Ovary (tissue), 3 donors: ENCODE results near the gene IGLL1.

Experiments used
- EP300 ChIP-seq: sonication (generic); formaldehyde crosslinking; IDR thresholded peaks from one replicate; pipeline ENCODE4 v1.6.1; 2017; ENCODE audit warnings: antibody characterized with exemption
- TF ChIP-seq, protein P1 (sequence below), 3 donors: fragments of 450-650 bp in 2 of 3; fragments of 200-600 bp in 1 of 3; IDR thresholded peaks; one replicate each; pipeline versions ENCODE4 v1.5.1 to v1.8.0; 2016 to 2022; ENCODE audit warnings: antibody characterized with exemption in 3 of 3, mild to moderate bottlenecking in 1 of 3
- donor health status: DM: no; HTN: no; CAD: no.

DNA sequence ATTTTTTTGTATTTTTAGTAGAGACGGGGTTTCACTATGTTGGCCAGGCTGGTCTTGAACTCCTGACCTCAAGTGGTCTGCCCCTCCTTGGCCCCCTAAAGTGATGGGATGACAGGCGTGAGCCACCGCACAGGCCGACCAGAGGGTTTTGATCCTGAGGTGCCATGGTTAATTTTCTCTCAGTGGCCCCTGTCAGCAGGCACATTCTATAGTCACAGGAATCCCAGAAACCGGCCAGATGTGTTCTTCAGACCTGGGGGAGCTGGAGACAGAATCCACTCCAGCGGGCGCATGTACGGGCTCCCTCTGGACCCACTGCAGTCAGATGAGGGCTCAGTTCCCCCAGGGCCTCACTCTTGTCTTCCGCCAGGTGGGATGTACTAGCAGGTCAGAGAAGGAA is 17.0 kb downstream of the IGLL1 start:
- TF ChIP-seq EP300: no peak
- TF ChIP-seq, protein P1, sequence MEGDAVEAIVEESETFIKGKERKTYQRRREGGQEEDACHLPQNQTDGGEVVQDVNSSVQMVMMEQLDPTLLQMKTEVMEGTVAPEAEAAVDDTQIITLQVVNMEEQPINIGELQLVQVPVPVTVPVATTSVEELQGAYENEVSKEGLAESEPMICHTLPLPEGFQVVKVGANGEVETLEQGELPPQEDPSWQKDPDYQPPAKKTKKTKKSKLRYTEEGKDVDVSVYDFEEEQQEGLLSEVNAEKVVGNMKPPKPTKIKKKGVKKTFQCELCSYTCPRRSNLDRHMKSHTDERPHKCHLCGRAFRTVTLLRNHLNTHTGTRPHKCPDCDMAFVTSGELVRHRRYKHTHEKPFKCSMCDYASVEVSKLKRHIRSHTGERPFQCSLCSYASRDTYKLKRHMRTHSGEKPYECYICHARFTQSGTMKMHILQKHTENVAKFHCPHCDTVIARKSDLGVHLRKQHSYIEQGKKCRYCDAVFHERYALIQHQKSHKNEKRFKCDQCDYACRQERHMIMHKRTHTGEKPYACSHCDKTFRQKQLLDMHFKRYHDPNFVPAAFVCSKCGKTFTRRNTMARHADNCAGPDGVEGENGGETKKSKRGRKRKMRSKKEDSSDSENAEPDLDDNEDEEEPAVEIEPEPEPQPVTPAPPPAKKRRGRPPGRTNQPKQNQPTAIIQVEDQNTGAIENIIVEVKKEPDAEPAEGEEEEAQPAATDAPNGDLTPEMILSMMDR (IDR thresholded peaks at IDR 0.05): no peak
